Naive B cell (primary cell): Measurements from ENCODE around the gene SRSF3. TPM values are rescaled to one million over a fixed set of nuclear protein-coding genes. Genes with fewer than 3 reads are reported as not detected.

Experiments
- ATAC-seq, 2 donors: fragments of 150-1000 bp; cut with Tn5 transposase; 2 replicates each; pipeline ENCODE4 v1.10.0; 2021; ENCODE audit warnings: low read depth in 2 of 2, mild to moderate bottlenecking in 2 of 2, moderate library complexity in 2 of 2
- DNase-seq: peaks from one replicate; pipeline ENCODE4 v3.0.0; 2022
- H3K27ac Mint-ChIP-seq, 6 donors: one replicate each; pipeline ENCODE4 v1.8.0; 2020 to 2022; ENCODE audit warnings: mild to moderate bottlenecking in 6 of 6, mixed read lengths in 6 of 6, moderate library complexity in 5 of 6, inconsistent platforms in 2 of 6
- H3K27me3 Mint-ChIP-seq, 3 donors: one replicate each; pipeline ENCODE4 v1.8.0; 2021 to 2022; ENCODE audit warnings: mixed read lengths in 3 of 3, mild to moderate bottlenecking in 1 of 3
- H3K36me3 Mint-ChIP-seq, 2 donors: one replicate each; pipeline ENCODE4 v1.8.0; 2020 to 2022; ENCODE audit warnings: mixed read lengths in 2 of 2, inconsistent platforms in 1 of 2, mild to moderate bottlenecking in 1 of 2
- H3K4me1 Mint-ChIP-seq, 3 donors: one replicate each; pipeline ENCODE4 v1.8.0; 2020 to 2022; ENCODE audit warnings: mixed read lengths in 3 of 3, inconsistent platforms in 1 of 3, mild to moderate bottlenecking in 1 of 3, moderate library complexity in 1 of 3
- H3K4me3 Mint-ChIP-seq, 8 donors: one replicate each; pipeline ENCODE4 v1.8.0; 2020 to 2022; ENCODE audit warnings: mild to moderate bottlenecking in 8 of 8, mixed read lengths in 8 of 8, moderate library complexity in 8 of 8, inconsistent platforms in 2 of 8
- H3K9me3 Mint-ChIP-seq, 7 donors: one replicate each; pipeline ENCODE4 v1.8.0; 2020 to 2022; ENCODE audit warnings: mixed read lengths in 7 of 7, mild to moderate bottlenecking in 5 of 7, inconsistent platforms in 2 of 7, moderate library complexity in 1 of 7
- polyA plus RNA-seq, 6 donors: library from polyadenylated mRNA; unstranded; fragments of 300-500 nt; fragmentation: Illumina TruSeq; gene quantifications; one replicate each; pipeline ENCODE4 v1.2.3, GENCODE V29; 2021; ENCODE audit warnings: low read depth in 6 of 6

The SRSF3 gene
- polyA plus RNA-seq, 6 donors from 2014 or later = 246 to 396 (median 285) TPM

DNA sequence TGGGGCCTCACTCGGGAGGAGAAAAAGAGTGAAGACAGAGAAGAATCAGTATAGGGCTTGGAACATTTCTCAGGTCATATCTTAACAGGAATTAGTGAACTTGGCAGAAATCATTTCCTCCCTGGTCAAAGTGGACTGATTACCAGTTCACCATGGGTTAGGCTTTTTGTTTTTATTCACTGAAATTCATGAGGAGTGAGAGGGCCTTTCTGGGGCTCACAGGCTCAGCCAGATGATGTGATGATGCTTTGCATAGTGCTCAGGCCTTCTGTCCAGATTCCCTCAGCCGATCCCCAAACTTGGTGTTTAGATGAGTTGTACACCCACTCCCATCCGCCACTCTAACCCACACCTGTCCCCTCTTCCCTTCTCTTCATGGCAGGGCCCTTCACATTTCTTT lies 32.5 kb downstream of the SRSF3 start:
- Mint-ChIP-seq H3K4me1 (peaks cover 34 to 53% (median 44%) of the 10 kb centered on the region in 3 donors), H3K36me3 (no peaks in the 10 kb centered on the region), H3K27me3 (no peaks in the 10 kb centered on the region), H3K27ac (peak overlapping the region in 4 of 6 donors; percentile 11 to 96 (median 34)), H3K9me3 (no peaks in the 10 kb centered on the region), H3K4me3 (peak overlapping the region in 1 of 8 donors; percentile 35)
- DNase-seq (no peak), ATAC-seq (no peak)

DNA sequence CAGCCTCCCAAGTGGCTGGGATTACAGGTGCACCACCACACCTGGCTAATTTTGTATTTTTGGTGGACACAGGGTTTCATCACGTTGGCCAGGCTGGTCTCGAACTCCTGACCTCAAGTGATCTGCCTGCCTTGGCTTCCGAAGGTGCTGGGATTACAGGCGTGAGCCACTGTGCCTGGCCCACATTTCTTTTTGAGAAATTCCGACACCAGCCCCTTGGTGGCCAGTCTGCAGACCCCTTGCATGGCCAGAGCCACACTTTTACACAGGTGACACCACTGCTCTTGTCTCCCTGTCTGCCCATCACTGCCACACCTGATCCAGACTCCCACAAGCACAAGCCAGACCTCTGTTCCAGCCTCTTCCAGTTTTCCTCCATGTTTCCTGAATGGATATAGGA lies 33.0 kb downstream of the SRSF3 start:
- H3K4me3 Mint-ChIP-seq = peak overlapping the region in 1 of 8 donors; percentile 20
- no peaks in the 10 kb centered on the region for H3K9me3 Mint-ChIP-seq
- no peaks in the 10 kb centered on the region for H3K27me3 Mint-ChIP-seq
- ATAC-seq = no peak
- H3K36me3 Mint-ChIP-seq = no peaks in the 10 kb centered on the region
- DNase-seq = no peak
- H3K27ac Mint-ChIP-seq = peak overlapping the region in 3 of 6 donors; percentile 15 to 69 (median 53)
- H3K4me1 Mint-ChIP-seq = peaks cover 34 to 53% (median 44%) of the 10 kb centered on the region in 3 donors

DNA sequence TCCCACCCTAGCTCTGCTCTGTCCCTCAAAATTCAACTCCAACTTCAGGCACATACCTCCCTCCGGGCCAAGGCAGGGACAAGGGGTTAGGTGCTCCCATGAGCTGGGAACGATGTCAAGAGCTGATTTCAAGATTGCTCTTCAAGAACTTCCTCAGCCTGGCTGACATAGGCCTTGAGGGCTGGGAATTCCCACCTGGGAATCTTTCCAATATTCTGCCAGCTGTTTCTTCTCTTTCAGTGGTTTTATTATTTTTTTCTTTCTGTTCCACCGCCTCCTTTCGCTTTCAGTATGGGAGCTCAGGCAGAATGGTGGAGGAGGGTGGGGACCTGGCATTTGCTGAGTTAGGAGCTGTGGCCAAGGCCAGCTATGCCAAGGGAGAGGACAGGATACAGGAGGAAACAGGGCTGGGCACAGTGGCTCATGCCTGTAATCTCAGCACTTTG lies 33.7 kb downstream of the SRSF3 start:
- DNase-seq = no peak

DNA sequence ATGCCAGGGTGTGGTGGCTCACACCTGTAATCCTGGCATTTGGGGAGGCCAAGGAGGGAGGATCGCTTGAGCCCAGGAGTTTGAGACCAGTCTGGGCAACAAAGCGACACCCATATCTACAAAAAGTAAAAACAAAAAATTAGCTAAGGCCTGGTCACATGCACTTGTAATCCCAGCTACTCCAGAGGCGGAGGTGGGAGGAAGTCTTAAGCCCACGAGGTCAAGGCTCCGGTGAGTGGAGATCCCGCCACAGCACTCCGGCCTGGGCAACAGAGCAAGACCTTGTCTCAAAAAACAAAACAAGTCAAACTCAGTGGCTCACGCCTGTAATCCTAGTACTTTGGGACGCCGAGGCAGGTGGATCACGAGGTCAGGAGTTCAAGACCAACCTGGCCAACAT lies 35.6 kb downstream of the SRSF3 start:
- DNase-seq (no peak), ATAC-seq (no peak)
- Mint-ChIP-seq H3K36me3 (no peaks in the 10 kb centered on the region), H3K27ac (peak overlapping the region in 4 of 6 donors; percentile 71 to 95 (median 86)), H3K4me1 (peaks cover 17 to 35% (median 26%) of the 10 kb centered on the region in 3 donors), H3K4me3 (peak overlapping the region in 1 of 8 donors; percentile 35), H3K27me3 (no peaks in the 10 kb centered on the region), H3K9me3 (no peaks in the 10 kb centered on the region)

More for the DNA sequence above, 33.7 kb downstream of the SRSF3 start:
- Mint-ChIP-seq H3K9me3 (no peaks in the 10 kb centered on the region), H3K27ac (peak overlapping the region in 3 of 6 donors; percentile 69 to 87 (median 72)), H3K36me3 (no peaks in the 10 kb centered on the region), H3K4me3 (peak overlapping the region in 1 of 8 donors; percentile 25), H3K27me3 (no peaks in the 10 kb centered on the region), H3K4me1 (peaks cover 30 to 50% (median 40%) of the 10 kb centered on the region in 3 donors)
- no peak for ATAC-seq

DNA sequence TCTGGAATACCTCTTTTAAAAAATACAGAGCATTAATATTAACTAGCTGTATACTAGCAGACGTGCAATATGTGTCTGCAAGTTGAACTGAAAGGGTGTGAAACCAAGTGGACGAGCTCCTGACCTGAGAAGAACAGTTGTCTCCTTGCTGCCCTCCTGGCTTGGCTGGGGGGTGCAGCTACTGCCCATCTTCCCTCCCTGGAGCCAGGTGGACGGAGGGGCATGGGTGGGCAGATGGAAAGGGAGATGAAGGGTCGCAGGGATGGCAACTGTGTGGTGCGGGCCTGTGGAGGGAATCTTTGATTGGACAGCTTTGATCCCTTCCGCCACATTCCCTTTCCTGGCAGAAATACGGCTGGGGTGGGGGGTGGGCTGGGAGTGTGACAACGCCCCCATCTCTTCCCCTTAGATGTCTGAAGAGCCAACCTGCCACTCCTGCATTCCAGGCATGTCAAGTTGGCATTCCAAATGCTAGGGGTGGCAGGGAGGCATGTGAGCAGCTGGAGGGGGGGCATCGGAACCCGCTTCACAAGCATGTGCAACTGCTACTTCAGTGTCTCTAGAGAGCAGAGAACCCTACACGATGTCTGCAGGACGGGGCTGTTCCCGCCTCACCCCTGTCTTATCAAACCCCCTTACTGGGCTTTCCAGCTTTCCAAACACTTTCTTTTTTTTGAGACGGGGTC lies 37.3 kb downstream of the SRSF3 start:
- Mint-ChIP-seq H3K9me3 (no peaks in the 10 kb centered on the region), H3K36me3 (no peaks in the 10 kb centered on the region), H3K27me3 (no peaks in the 10 kb centered on the region), H3K4me1 (peaks cover 17 to 35% (median 26%) of the 10 kb centered on the region in 3 donors), H3K27ac (peak overlapping the region in 1 of 6 donors; percentile 52), H3K4me3 (no peak overlapping the region)
- DNase-seq = no peak
- ATAC-seq = no peak

DNA sequence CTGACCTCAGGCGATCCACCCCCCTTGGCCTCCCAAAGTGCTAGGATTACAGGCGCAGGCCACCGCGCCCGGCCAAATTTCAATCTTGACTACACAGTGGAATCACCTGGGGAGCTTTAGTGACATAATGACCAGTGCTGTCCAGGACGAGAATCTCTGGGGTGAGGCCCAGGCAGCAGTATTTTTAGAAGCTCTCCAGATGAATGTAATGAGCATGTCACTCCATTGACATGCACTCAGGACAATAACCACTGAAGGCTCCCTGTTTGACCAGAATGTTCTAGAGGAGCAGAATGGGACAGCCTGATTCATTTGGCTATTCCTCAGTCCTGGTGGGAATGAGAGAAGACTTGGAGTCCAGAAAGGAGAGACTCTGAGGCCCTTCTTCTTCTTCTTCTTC lies 39.2 kb downstream of the SRSF3 start:
- H3K36me3 Mint-ChIP-seq = no peaks in the 10 kb centered on the region
- peaks cover 17 to 37% (median 23%) of the 10 kb centered on the region in 3 donors for H3K4me1 Mint-ChIP-seq
- H3K27me3 Mint-ChIP-seq = no peaks in the 10 kb centered on the region
- H3K9me3 Mint-ChIP-seq = no peaks in the 10 kb centered on the region
- no peak overlapping the region for H3K27ac Mint-ChIP-seq
- ATAC-seq (no peak), DNase-seq (no peak)
- no peak overlapping the region for H3K4me3 Mint-ChIP-seq

DNA sequence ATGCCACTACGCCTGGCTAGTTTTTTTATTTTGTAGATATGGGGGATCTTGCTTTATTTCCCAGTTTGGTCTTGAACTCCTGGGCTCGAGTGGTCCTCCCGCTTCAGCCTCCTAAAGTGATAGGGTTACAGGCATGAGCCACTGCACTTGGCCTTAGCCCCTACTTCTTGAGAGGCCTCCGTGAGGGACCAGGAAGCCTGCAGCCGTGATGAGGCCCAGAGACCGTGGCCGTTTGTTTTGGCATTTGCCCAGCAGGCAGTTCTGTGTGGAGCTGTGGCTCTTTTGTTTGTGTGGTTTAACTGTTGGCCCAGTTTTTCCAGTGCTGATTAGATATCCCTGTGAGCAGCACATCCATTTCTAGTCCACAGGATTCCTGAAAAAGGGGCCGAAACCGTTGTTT lies 39.8 kb downstream of the SRSF3 start:
- Mint-ChIP-seq H3K4me1 (peaks cover 13 to 31% (median 18%) of the 10 kb centered on the region in 3 donors), H3K36me3 (no peaks in the 10 kb centered on the region), H3K9me3 (no peaks in the 10 kb centered on the region), H3K27me3 (no peaks in the 10 kb centered on the region), H3K4me3 (no peak overlapping the region), H3K27ac (no peak overlapping the region)
- DNase-seq (no peak), ATAC-seq (no peak)

DNA sequence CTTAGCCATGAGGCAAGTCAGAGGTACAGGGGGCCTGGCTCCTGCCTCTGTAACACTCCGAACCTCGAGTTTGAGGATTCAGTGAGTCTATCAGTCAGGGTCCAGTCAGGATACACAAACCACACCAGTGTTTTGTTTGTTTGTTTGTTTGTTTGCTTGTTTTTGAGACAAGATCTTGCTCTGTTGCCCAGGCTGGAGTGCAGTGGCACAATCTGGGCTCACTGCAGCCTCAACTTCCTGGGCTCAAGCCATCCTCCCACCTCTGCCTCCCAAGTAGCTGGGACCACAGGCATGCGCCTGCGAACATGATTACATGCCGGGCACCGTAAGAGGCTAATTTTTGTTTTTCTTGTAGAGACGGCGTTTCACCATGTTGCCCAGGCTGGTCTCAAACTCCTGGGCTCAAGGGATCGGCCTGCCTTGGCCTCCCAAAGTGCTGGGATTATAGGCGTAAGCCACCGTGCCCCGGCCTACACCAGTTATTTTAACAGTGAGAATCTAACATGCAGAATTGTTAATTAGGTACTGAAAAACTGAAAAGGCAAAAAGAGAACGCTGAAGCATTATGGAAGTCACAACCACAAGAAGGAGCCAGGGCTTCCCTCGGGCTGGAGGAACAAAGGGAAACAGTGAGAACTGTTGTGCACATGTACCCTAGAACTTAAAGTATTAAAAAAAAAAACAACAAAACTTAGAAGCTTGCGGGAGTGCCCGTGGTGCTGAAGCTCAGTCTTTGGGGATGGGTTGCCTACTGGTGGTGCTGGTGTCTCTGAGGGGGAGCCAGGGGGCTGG lies 40.4 kb downstream of the SRSF3 start:
- Mint-ChIP-seq H3K4me3 (no peak overlapping the region), H3K36me3 (no peaks in the 10 kb centered on the region), H3K27me3 (no peaks in the 10 kb centered on the region), H3K4me1 (peaks cover 7 to 25% (median 12%) of the 10 kb centered on the region in 3 donors), H3K27ac (no peak overlapping the region), H3K9me3 (no peaks in the 10 kb centered on the region)
- DNase-seq = no peak
- ATAC-seq = no peak

DNA sequence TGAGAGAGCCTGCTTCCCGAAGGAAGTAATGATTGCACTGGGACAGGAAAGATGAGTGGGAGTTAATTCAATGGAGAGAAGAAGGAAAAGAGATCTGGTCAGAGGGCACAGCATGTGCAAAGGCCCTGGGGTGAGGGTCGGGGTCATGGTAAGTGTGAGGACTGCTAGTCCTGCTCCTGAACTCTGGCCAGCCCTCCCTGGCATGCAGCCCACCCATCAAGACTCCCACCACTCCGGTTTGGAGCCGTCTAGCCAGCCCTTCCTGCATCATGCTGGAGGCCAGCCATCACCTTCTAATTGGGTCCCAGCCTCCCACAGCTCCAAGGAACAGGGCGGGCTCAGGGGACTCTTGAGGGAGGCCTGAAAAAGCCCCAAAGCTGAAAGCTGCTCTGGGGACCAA lies 42.1 kb downstream of the SRSF3 start:
- no peak for DNase-seq
- Mint-ChIP-seq H3K4me3 (no peak overlapping the region), H3K9me3 (no peaks in the 10 kb centered on the region), H3K27me3 (no peaks in the 10 kb centered on the region), H3K27ac (no peak overlapping the region), H3K36me3 (no peaks in the 10 kb centered on the region), H3K4me1 (peaks cover 0 to 12% (median 0%) of the 10 kb centered on the region in 3 donors)
- no peak for ATAC-seq

DNA sequence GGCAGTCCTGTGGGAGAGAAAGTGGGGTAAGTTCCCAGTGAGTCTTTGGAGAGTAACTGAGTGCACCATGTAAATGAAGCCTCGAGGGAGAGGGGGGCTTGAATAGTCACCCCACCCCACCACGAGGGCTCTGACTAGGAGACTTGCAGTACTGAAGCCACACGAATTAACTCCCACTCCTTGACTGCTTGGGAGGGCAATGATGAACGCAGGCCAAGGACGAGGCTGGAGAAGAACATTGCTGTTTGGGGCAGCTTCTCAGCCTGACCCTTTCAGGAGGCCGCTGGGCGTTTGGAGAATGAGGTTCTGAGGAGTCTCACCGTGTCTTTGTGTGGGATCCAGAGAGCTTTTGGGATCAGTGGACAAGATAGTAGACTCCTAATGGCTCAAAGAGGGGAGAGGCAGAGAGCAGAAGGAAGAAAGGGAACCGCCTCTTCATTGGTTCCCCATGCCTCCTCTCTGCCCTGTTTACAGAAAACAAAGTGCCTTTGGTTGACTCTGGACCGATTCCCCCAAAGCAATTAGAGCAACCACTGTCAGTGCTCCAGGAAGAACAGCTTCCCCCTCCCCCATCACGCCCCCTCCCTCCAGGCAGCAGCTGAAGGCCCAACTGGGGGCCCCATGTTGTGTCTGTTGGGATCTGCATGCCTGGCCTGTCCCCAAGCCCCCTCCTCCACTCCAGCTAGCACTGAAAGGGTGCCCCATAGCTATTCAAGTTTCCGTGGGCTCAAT lies 42.7 kb downstream of the SRSF3 start:
- peaks cover 0 to 11% (median 0%) of the 10 kb centered on the region in 3 donors for H3K4me1 Mint-ChIP-seq
- no peak overlapping the region for H3K4me3 Mint-ChIP-seq
- ATAC-seq = no peak
- no peaks in the 10 kb centered on the region for H3K9me3 Mint-ChIP-seq
- no peak for DNase-seq
- no peaks in the 10 kb centered on the region for H3K27me3 Mint-ChIP-seq
- H3K27ac Mint-ChIP-seq = peak overlapping the region in 1 of 6 donors; percentile 15
- no peaks in the 10 kb centered on the region for H3K36me3 Mint-ChIP-seq

DNA sequence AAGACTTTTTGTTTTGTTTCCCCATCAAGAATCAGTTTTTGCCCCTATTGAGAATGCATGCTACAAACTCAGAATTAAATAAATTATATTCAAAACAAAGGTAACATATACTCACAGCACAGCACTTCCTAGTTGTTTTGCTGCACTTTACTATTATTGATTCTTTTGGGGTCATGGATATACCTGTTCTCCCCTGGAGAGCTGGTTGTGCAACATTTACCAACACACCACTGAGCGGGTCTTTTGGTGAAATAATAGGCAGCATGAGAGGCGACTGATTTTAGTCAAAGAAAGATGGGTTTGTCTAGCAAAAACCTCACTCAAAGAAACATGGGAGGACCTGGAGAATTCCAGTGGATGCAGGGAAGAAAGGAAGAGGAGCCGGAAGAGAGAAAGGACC lies 44.4 kb downstream of the SRSF3 start:
- Mint-ChIP-seq H3K9me3 (no peaks in the 10 kb centered on the region), H3K36me3 (no peaks in the 10 kb centered on the region), H3K27ac (no peak overlapping the region), H3K27me3 (no peaks in the 10 kb centered on the region), H3K4me3 (no peak overlapping the region), H3K4me1 (peaks cover 0 to 11% (median 0%) of the 10 kb centered on the region in 3 donors)
- ATAC-seq (no peak), DNase-seq (no peak)

DNA sequence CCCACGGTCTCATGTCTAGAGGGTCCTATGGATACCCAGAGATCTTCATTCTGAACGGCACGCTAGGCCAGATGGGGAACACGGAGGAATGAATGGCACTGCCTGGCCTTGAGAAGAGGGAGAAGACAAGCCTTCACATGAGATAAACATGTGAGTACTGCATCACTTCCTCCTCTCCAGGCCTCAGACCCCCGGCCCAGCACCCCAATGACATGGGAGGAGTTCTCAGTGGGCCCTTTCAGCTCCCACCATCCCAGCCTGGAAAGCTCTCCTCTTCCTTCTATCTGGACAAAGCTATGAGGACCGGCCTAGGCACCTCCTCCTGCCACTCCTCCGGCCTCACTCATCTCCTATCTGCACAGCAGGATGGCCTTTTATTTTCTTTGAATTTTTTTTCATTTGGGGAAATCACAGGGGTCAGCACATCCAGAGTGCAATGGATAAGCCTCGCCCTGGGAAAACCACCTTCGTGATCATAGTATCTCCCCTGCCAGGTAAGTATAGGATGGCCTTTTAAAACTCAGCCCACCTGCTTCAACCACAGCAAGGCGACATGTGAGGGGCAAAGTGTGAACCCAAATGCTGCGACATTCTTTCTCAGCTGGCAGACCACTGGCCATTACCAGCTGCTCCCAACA lies 45.1 kb downstream of the SRSF3 start:
- H3K9me3 Mint-ChIP-seq = no peaks in the 10 kb centered on the region
- H3K27ac Mint-ChIP-seq = peak overlapping the region in 1 of 6 donors; percentile 54
- H3K27me3 Mint-ChIP-seq = no peaks in the 10 kb centered on the region
- DNase-seq (no peak), ATAC-seq (no peak)
- no peak overlapping the region for H3K4me3 Mint-ChIP-seq
- peaks cover 0 to 11% (median 0%) of the 10 kb centered on the region in 3 donors for H3K4me1 Mint-ChIP-seq
- H3K36me3 Mint-ChIP-seq = no peaks in the 10 kb centered on the region

DNA sequence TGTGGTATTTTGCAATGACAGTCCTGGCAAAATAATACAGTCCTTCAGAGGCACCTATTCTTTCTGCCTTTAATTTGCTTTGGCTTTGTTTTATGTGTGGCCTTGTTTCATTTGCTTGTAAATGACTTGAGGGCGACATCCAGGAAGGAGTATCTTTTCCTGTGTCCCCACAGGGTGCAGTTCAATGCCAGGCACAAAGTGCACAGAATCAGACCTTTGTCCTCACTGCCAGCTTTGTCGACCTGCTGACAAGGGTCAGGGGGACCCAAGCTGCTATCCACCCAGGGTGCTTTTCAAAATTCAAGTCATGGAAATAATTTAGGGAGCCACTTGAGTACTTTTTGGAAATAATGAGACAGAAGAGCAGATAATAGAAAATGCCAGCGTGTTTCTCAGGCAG lies 47.4 kb downstream of the SRSF3 start:
- ATAC-seq (no peak), DNase-seq (no peak)
- H3K36me3 Mint-ChIP-seq = no peaks in the 10 kb centered on the region
- H3K27ac Mint-ChIP-seq = no peak overlapping the region
- no peaks in the 10 kb centered on the region for H3K27me3 Mint-ChIP-seq
- H3K4me1 Mint-ChIP-seq = peaks cover 0 to 15% (median 0%) of the 10 kb centered on the region in 3 donors
- no peak overlapping the region for H3K4me3 Mint-ChIP-seq
- no peaks in the 10 kb centered on the region for H3K9me3 Mint-ChIP-seq
